Measurements from ENCODE around the gene PDE7B. TPM values are rescaled to one million over a fixed set of nuclear protein-coding genes. Genes with fewer than 3 reads are reported as not detected.

The PDE7B gene
- total and polyA plus RNA-seq, 9 of the 15 experiments (the other 6 are each of a cell fraction or from before 2014, with no cell fraction given): 0.01 TPM; not detected in 8

DNA sequence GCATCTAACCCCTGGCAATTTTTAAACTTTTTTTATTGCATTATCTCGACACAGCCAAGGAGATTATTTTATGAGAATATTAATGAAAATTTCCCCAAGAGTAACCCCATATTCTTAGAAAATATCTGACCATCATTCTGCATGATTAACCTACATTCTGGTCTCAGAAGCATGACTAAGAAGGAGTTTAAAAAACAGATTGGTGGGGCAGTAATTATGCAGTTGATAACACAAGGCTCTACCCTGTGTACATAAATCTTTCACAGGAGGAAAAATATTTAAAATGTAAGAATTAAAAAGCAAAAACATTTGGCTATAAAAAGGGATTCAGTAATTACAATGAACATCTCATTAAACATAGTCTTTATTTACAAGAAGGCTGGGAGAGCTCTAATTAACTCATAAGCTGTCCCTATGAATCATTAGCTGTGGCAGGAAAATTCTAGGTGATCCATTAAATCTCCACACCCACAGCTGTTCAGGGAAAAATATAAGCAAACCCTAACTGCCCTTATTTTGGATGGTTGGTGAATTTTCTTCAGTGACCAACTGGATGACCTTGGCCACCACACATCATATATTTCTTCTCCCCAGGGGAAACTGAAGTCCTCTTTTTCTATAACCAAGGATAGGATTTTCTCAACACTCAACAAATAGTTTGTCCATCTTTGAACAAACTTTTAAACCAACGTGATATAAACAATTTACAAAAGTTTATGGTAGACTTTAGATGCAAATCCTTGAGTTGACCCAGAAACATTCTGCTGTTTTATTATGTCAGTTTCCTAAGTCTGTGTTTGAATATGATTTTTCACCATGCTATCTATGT is 59.5 kb downstream of the PDE7B start:
- 0% methylated on average over 2 of the region's 2 CpGs for WGBS (ENCODE audit: insufficient coverage, low coverage, missing lambda C conversion rate)
- in situ Hi-C loops (cut with MboI) (no loop called here), intact Hi-C loops (cut with micrococcal nuclease) (loop anchor here (10.0 kb wide), 1 partner anchor 456 kb away; no protein-coding TSS in a partner anchor)

More for the DNA sequence above, 59.5 kb downstream of the PDE7B start:
- TF ChIP-seq SMC3 (conservative IDR thresholded peaks at IDR 0.05; ENCODE audit: insufficient read depth, low read depth, low read length) (no peak), SREBF1 (IDR thresholded peaks at IDR 0.05; ENCODE audit: borderline replicate concordance, low read depth, low read length) (no peak), FOXP4 (CRISPR knock-in tag; IDR thresholded peaks at IDR 0.05; ENCODE audit: borderline replicate concordance) (no peak), ZNF184 (CRISPR knock-in tag; IDR thresholded peaks at IDR 0.05) (no peak), HDAC1 (IDR thresholded peaks at IDR 0.05) (no peak), MCM3 (IDR thresholded peaks at IDR 0.05) (no peak), ARHGAP35 (IDR thresholded peaks at IDR 0.05; ENCODE audit: partially characterized antibody) (no peak), FOXK1 (CRISPR knock-in tag; IDR thresholded peaks at IDR 0.05; ENCODE audit: borderline replicate concordance) (no peak)
- TF ChIP-seq, protein P1, sequence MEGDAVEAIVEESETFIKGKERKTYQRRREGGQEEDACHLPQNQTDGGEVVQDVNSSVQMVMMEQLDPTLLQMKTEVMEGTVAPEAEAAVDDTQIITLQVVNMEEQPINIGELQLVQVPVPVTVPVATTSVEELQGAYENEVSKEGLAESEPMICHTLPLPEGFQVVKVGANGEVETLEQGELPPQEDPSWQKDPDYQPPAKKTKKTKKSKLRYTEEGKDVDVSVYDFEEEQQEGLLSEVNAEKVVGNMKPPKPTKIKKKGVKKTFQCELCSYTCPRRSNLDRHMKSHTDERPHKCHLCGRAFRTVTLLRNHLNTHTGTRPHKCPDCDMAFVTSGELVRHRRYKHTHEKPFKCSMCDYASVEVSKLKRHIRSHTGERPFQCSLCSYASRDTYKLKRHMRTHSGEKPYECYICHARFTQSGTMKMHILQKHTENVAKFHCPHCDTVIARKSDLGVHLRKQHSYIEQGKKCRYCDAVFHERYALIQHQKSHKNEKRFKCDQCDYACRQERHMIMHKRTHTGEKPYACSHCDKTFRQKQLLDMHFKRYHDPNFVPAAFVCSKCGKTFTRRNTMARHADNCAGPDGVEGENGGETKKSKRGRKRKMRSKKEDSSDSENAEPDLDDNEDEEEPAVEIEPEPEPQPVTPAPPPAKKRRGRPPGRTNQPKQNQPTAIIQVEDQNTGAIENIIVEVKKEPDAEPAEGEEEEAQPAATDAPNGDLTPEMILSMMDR (IDR thresholded peaks at IDR 0.05 in 2 of 3, conservative IDR thresholded peaks at IDR 0.05 in 1 of 3; ENCODE audit: insufficient read depth in 2 of 3, low read depth in 1 of 3, low read length in 3 of 3): no peak
- TF ChIP-seq, protein P2, sequence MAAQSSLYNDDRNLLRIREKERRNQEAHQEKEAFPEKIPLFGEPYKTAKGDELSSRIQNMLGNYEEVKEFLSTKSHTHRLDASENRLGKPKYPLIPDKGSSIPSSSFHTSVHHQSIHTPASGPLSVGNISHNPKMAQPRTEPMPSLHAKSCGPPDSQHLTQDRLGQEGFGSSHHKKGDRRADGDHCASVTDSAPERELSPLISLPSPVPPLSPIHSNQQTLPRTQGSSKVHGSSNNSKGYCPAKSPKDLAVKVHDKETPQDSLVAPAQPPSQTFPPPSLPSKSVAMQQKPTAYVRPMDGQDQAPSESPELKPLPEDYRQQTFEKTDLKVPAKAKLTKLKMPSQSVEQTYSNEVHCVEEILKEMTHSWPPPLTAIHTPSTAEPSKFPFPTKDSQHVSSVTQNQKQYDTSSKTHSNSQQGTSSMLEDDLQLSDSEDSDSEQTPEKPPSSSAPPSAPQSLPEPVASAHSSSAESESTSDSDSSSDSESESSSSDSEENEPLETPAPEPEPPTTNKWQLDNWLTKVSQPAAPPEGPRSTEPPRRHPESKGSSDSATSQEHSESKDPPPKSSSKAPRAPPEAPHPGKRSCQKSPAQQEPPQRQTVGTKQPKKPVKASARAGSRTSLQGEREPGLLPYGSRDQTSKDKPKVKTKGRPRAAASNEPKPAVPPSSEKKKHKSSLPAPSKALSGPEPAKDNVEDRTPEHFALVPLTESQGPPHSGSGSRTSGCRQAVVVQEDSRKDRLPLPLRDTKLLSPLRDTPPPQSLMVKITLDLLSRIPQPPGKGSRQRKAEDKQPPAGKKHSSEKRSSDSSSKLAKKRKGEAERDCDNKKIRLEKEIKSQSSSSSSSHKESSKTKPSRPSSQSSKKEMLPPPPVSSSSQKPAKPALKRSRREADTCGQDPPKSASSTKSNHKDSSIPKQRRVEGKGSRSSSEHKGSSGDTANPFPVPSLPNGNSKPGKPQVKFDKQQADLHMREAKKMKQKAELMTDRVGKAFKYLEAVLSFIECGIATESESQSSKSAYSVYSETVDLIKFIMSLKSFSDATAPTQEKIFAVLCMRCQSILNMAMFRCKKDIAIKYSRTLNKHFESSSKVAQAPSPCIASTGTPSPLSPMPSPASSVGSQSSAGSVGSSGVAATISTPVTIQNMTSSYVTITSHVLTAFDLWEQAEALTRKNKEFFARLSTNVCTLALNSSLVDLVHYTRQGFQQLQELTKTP (IDR thresholded peaks at IDR 0.05; ENCODE audit: low read depth in 1 of 2, partially characterized antibody in 2 of 2): no peak
- no peaks in the 10 kb centered on the region for H3K4me1 ChIP-seq (replicated peaks in 1 of 2; ENCODE audit: control insufficient read depth in 2 of 2, insufficient read depth in 2 of 2, low read length in 2 of 2)
- ChIA-PET CTCF (ENCODE audit: low intra/inter-chr PET ratio) (interaction anchor here (0.9 kb wide), 1 partner anchor 459 kb away, joined by 4 read pairs; no protein-coding TSS in a partner anchor), POLR2A (interaction anchor here (0.7 kb wide), 1 partner anchor 115 kb away, joined by 3 read pairs; no protein-coding TSS in a partner anchor)
- no peaks in the 10 kb centered on the region for H3K36me3 ChIP-seq (ENCODE audit: control insufficient read depth, insufficient read depth, low read length)
- no peak overlapping the region for H2AFZ ChIP-seq (ENCODE audit: low read depth, low read length)
- H3K27me3 ChIP-seq (ENCODE audit: control insufficient read depth in 2 of 2, insufficient read depth in 2 of 2, low read length in 2 of 2): no peaks in the 10 kb centered on the region
- H3K27ac ChIP-seq (ENCODE audit: extremely low read depth, low read depth, low read length): no peak overlapping the region
- H3K79me2 ChIP-seq (ENCODE audit: control insufficient read depth, insufficient read depth, low read length): no peaks in the 10 kb centered on the region
- H3K9ac ChIP-seq (ENCODE audit: insufficient read depth in 1 of 2, low read depth in 2 of 2, low read length in 2 of 2): no peak overlapping the region
- H3K4me2 ChIP-seq (ENCODE audit: insufficient read depth, low read length): no peak overlapping the region
- H3K4me3 ChIP-seq: no peak overlapping the region
- no TSS peak for BruUV-seq (replicated peaks)
- no peaks in the 10 kb centered on the region for H3K9me3 ChIP-seq (replicated peaks; ENCODE audit: control insufficient read depth, insufficient read depth, low read depth, low read length)
- H3K9me1 ChIP-seq (ENCODE audit: control insufficient read depth, insufficient read depth, low read length): no peaks in the 10 kb centered on the region
- DNase-seq (ENCODE audit: extremely low read depth in 1 of 4, low spot score in 3 of 4): no peak
- H4K20me1 ChIP-seq (replicated peaks; ENCODE audit: control insufficient read depth, insufficient read depth, low read length): no peaks in the 10 kb centered on the region
- FAIRE-seq: no peak
- no peak for ATAC-seq
